H7 (cell line): ENCODE data around the gene GPR135. TPM values are rescaled to one million over a fixed set of nuclear protein-coding genes. Genes with fewer than 3 reads are reported as not detected.
A peak's percentile ranks its signal among the peaks of the same experiment; 100 is the strongest.

Experiments used
- DNase-seq: peaks from one replicate; pipeline ENCODE4 v3.0.0; 2012
- H3K27me3 ChIP-seq: 2 replicates; pipeline ENCODE4 v1.6.0; 2011; ENCODE audit warnings: mild to moderate bottlenecking, low read length; ENCODE audit not compliant: control insufficient read depth, insufficient read depth
- H3K36me3 ChIP-seq: replicated peaks from 2 replicates; pipeline ENCODE4 v1.5.1; 2011; ENCODE audit warnings: low read length; ENCODE audit not compliant: control insufficient read depth, insufficient read depth
- H3K4me3 ChIP-seq: 2 replicates; pipeline ENCODE4 v1.5.1; 2011; ENCODE audit warnings: low read depth, mild to moderate bottlenecking, control low read depth, low read length, moderate library complexity; ENCODE audit not compliant: insufficient read depth
- total RNA-seq: library from RNA; depleted of rRNA; stranded (reverse); fragments of >200 nt; shearing (Covaris generic); gene quantifications from 2 replicates; pipeline ENCODE4 v1.2.3, GENCODE V29; 2014; rRNA removed

Gene GPR135
- total RNA-seq, 1 experiment from 2014 or later = 0.59 TPM

GRCh38 chr14:59422069-59422881 lies 42.9 kb downstream of the GPR135 start:
- peak; percentile 38 for DNase-seq
- no peaks in the 10 kb centered on the region for H3K27me3 ChIP-seq
- H3K36me3 ChIP-seq = no peaks in the 10 kb centered on the region
- no peak overlapping the region for H3K4me3 ChIP-seq

DNA sequence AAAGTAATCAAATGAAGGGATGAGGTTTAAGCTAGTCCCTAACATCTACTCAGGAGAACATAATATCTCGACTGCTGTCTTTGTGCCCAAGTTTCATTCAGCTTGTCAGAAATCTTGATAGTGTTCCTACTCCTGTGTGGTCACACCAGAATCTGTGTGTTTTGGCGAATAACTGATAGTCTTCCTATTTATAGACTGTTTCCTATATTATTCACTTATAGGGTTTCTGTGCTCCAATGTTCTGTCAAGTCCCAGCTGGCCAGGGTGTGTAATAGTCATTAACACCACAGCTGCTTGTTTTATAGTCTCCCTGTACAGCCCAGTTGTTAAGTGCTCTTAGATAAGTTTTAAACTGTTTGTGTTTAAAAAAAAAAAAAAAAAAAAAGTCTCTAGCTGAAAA lies 45.9 kb downstream of the GPR135 start:
- Histone ChIP-seq H3K27me3 (no peaks in the 10 kb centered on the region), H3K4me3 (no peak overlapping the region), H3K36me3 (no peaks in the 10 kb centered on the region)
- DNase-seq = no peak

GRCh38 chr14:59417311-59417710 lies 47.9 kb downstream of the GPR135 start:
- no peak for DNase-seq
- Histone ChIP-seq H3K27me3 (no peaks in the 10 kb centered on the region), H3K36me3 (no peaks in the 10 kb centered on the region)

GRCh38 chr14:59415836-59416602 lies 49.2 kb downstream of the GPR135 start:
- DNase-seq = no peak
- Histone ChIP-seq H3K36me3 (no peaks in the 10 kb centered on the region), H3K4me3 (no peak overlapping the region), H3K27me3 (no peaks in the 10 kb centered on the region)

More at GRCh38 chr14:59417311-59417710, 47.9 kb downstream of the GPR135 start:
- no peak overlapping the region for H3K4me3 ChIP-seq

Other genes starting within 250 kb of the GPR135 start
- gene L3HYPDH, start 19.0 kb upstream of the GPR135 start, total RNA-seq = 18.6 and 27.9 TPM in 2 replicates
- 59.8 and 80.5 TPM in 2 replicates for gene JKAMP, start 19.1 kb upstream of the GPR135 start, total RNA-seq
- not detected in 2 replicates for gene CCDC175, start 111.4 kb upstream of the GPR135 start, total RNA-seq